KMS-11 (cell line): Measurements from ENCODE around the gene C1QTNF3.
"Not testable (repeated sequence)": the region's sequence is repeated elsewhere in the genome, so short reads cannot be mapped to it uniquely, and the experiment has no call there.

Experiments
- H2AFZ ChIP-seq: fragments of 200-600 bp; sonication (generic); 2 replicates; pipeline ENCODE4 v1.6.1; 2016; ENCODE audit warnings: antibody characterized with exemption, mixed run types, low read depth
- H3K27ac ChIP-seq: fragments of 200-600 bp; sonication (generic); 2 replicates; pipeline ENCODE4 v1.6.1; 2016; ENCODE audit warnings: mild to moderate bottlenecking, mixed run types
- H3K27me3 ChIP-seq: fragments of 200-600 bp; sonication (generic); 2 replicates; pipeline ENCODE4 v1.6.1; 2017; ENCODE audit warnings: mild to moderate bottlenecking, low read depth, mixed run types, moderate library complexity; ENCODE audit not compliant: insufficient read depth
- H3K36me3 ChIP-seq: fragments of 200-600 bp; sonication (generic); 2 replicates; pipeline ENCODE4 v1.6.1; 2017; ENCODE audit warnings: mild to moderate bottlenecking, mixed run types; ENCODE audit not compliant: insufficient read depth
- H3K4me1 ChIP-seq: fragments of 200-600 bp; sonication (generic); 2 replicates; pipeline ENCODE4 v1.6.1; 2016; ENCODE audit warnings: mild to moderate bottlenecking, low read depth, mixed run types; ENCODE audit not compliant: poor library complexity, severe bottlenecking
- H3K4me2 ChIP-seq: fragments of 200-600 bp; sonication (generic); 2 replicates; pipeline ENCODE4 v1.7.0; 2016; ENCODE audit warnings: mild to moderate bottlenecking, mixed run types
- H3K4me3 ChIP-seq: fragments of 200-600 bp; sonication (generic); IDR thresholded peaks from 2 replicates; pipeline ENCODE4 v1.6.1; 2017; ENCODE audit warnings: low read depth, low read length, mixed read lengths; ENCODE audit not compliant: insufficient read depth
- H3K79me2 ChIP-seq: fragments of 200-600 bp; sonication (generic); 2 replicates; pipeline ENCODE4 v1.6.1; 2016; ENCODE audit warnings: low read depth, mixed run types; ENCODE audit not compliant: insufficient read depth
- H3K9ac ChIP-seq: fragments of 200-600 bp; sonication (generic); 2 replicates; pipeline ENCODE4 v1.6.1; 2016; ENCODE audit warnings: mild to moderate bottlenecking, mixed run types
- H4K20me1 ChIP-seq: fragments of 200-600 bp; sonication (generic); 2 replicates; pipeline ENCODE4 v1.6.1; 2016; ENCODE audit warnings: mild to moderate bottlenecking, mixed run types; ENCODE audit not compliant: insufficient read depth
- CTCF ChIP-seq: fragments of 200-600 bp; sonication (generic); conservative IDR thresholded peaks from 2 replicates; pipeline ENCODE4 v1.6.1; 2017; ENCODE audit warnings: low read depth, mild to moderate bottlenecking, antibody characterized with exemption, low read length, moderate library complexity, mixed read lengths

Gene C1QTNF3

GRCh38 chr5:34034534-34035327, 8.3 kb downstream of the C1QTNF3 start:
- no peaks in the 10 kb centered on the region for H3K27me3 ChIP-seq
- TF ChIP-seq CTCF = no peak
- no peak overlapping the region for H3K27ac ChIP-seq
- no peak overlapping the region for H3K4me2 ChIP-seq
- H2AFZ ChIP-seq = no peak overlapping the region
- H3K4me3 ChIP-seq = no peak overlapping the region
- no peaks in the 10 kb centered on the region for H4K20me1 ChIP-seq
- H3K36me3 ChIP-seq = no peaks in the 10 kb centered on the region
- H3K4me1 ChIP-seq = no peaks in the 10 kb centered on the region
- no peak overlapping the region for H3K9ac ChIP-seq
- no peaks in the 10 kb centered on the region for H3K79me2 ChIP-seq

GRCh38 chr5:34031966-34032365, 11.0 kb downstream of the C1QTNF3 start:
- no peaks in the 10 kb centered on the region for H3K27me3 ChIP-seq
- H3K4me2 ChIP-seq = no peak overlapping the region
- no peaks in the 10 kb centered on the region for H3K4me1 ChIP-seq
- no peak overlapping the region for H3K4me3 ChIP-seq
- no peaks in the 10 kb centered on the region for H3K36me3 ChIP-seq
- no peak for TF ChIP-seq CTCF
- H4K20me1 ChIP-seq = no peaks in the 10 kb centered on the region
- H3K79me2 ChIP-seq = no peaks in the 10 kb centered on the region
- no peak overlapping the region for H3K27ac ChIP-seq
- H3K9ac ChIP-seq = no peak overlapping the region
- H2AFZ ChIP-seq = no peak overlapping the region

- Histone ChIP-seq H2AFZ (no peak overlapping the region), H3K27ac (no peak overlapping the region), H3K9ac (no peak overlapping the region), H3K4me3 (no peak overlapping the region), H3K4me1 (no peaks in the 10 kb centered on the region), H3K4me2 (no peak overlapping the region), H4K20me1 (no peaks in the 10 kb centered on the region), H3K27me3 (no peaks in the 10 kb centered on the region), H3K36me3 (no peaks in the 10 kb centered on the region), H3K79me2 (no peaks in the 10 kb centered on the region)
- TF ChIP-seq CTCF = no peak
Measured at GRCh38 chr5:34031117-34031516, 11.9 kb downstream of the C1QTNF3 start.

GRCh38 chr5:34030585-34030984, 12.4 kb downstream of the C1QTNF3 start:
- not testable (repeated sequence) for H3K4me2 ChIP-seq, H3K36me3 ChIP-seq, H2AFZ ChIP-seq, H4K20me1 ChIP-seq, H3K4me1 ChIP-seq, H3K27me3 ChIP-seq, H3K27ac ChIP-seq, H3K9ac ChIP-seq, H3K79me2 ChIP-seq, H3K4me3 ChIP-seq

- no peak overlapping the region for H2AFZ ChIP-seq
- no peak overlapping the region for H3K4me2 ChIP-seq
- no peaks in the 10 kb centered on the region for H3K79me2 ChIP-seq
- no peaks in the 10 kb centered on the region for H4K20me1 ChIP-seq
- no peak overlapping the region for H3K27ac ChIP-seq
- H3K4me1 ChIP-seq = no peaks in the 10 kb centered on the region
- no peak for TF ChIP-seq CTCF
- no peak overlapping the region for H3K4me3 ChIP-seq
- no peaks in the 10 kb centered on the region for H3K27me3 ChIP-seq
- no peaks in the 10 kb centered on the region for H3K36me3 ChIP-seq
- no peak overlapping the region for H3K9ac ChIP-seq
Measured at GRCh38 chr5:34030048-34030447, 13.0 kb downstream of the C1QTNF3 start.
